GM18502 (cell line): Measurements from ENCODE around the gene CDC42EP5.

ENCODE experiments used
- ATAC-seq: cut with Tn5 transposase; IDR thresholded peaks from one replicate; pipeline ENCODE4 v1.9.1; 2021; ENCODE audit warnings: mild to moderate bottlenecking; ENCODE audit not compliant: unreplicated experiment, poor library complexity

The CDC42EP5 gene

DNA sequence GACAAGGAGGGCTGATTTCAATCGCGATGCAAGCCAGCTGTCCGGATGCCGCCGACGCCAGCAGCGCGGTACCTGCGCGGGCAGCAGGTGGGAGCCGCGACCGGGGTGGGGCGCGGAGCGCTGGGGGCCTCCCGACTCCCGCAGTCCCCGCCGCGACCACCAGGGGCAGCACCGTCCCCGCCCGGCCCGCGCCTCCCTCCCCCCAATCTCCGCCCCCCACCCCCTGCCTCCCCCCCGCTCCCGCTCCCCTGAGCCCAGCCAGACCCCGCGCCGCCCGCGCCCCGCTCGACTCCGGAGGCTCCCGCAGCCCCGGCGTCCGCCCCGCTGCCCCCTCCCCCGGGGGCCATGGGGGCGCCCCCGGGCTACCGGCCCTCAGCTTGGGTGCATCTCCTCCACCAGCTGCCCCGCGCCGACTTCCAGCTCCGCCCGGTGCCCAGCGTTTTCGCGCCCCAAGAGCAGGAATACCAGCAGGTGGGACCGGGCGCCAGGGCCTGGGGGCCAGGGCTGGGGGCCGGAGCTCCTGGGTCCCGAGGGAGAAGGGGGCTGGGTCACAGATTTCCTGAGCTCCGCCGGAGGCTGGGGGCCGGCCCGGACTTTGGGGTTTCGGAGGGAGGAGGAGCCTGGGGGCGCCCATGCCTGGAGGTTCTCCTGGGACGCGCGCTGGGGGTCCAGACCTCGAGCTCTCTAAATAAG, 57.7 kb downstream of the CDC42EP5 start, which contains the start of gene TTYH1:
TTYH1 (plus strand) TSS at position 257 of the 693 bp plus-strand sequence; CDS start at position 346, 89 bp downstream.
- ATAC-seq: no peak
